Mesenchymal stem cell (in vitro differentiated cells and primary cell): ENCODE data around the gene NFATC2.

Experiments
- DNase-seq: peaks from one replicate; pipeline ENCODE4 v3.0.0-alpha.2; 2013
- H2AFZ ChIP-seq: one replicate; pipeline ENCODE4 v1.6.1; 2013; ENCODE audit warnings: low read depth, mild to moderate bottlenecking, control low read depth, inconsistent platforms, low read length, moderate library complexity
- H2AK5ac ChIP-seq: 2 replicates; pipeline ENCODE4 v1.6.1; 2013; ENCODE audit warnings: low read length, moderate library complexity, mild to moderate bottlenecking, inconsistent platforms; ENCODE audit not compliant: severe bottlenecking
- H2BK120ac ChIP-seq: one replicate; pipeline ENCODE4 v1.6.1; 2013; ENCODE audit warnings: low read depth, mild to moderate bottlenecking, inconsistent platforms, low read length, moderate library complexity
- H2BK12ac ChIP-seq, 2 experiments: one replicate each; pipeline ENCODE4 v1.6.1; 2013; ENCODE audit warnings: inconsistent platforms in 2 of 2, low read length in 2 of 2, mild to moderate bottlenecking in 2 of 2, moderate library complexity in 2 of 2, control low read depth in 1 of 2
- H2BK15ac ChIP-seq: one replicate; pipeline ENCODE4 v1.6.1; 2013; ENCODE audit warnings: mild to moderate bottlenecking, low read depth, inconsistent platforms; ENCODE audit not compliant: poor library complexity, severe bottlenecking
- H2BK5ac ChIP-seq: 2 replicates; pipeline ENCODE4 v1.6.1; 2013; ENCODE audit warnings: low read depth, mild to moderate bottlenecking, low read length, control low read depth, inconsistent platforms; ENCODE audit not compliant: poor library complexity, severe bottlenecking
- H3K14ac ChIP-seq, 2 experiments: one replicate each; pipeline ENCODE4 v1.6.1; 2013; ENCODE audit warnings: inconsistent platforms in 2 of 2, low read length in 2 of 2, control low read depth in 1 of 2, mild to moderate bottlenecking in 1 of 2, moderate library complexity in 1 of 2
- H3K18ac ChIP-seq, 2 experiments: one replicate each; pipeline ENCODE4 v1.6.1; 2013; ENCODE audit warnings: inconsistent platforms in 2 of 2, low read length in 2 of 2, control low read depth in 1 of 2, low read depth in 1 of 2, mild to moderate bottlenecking in 1 of 2
- H3K23ac ChIP-seq, 2 experiments: one replicate each; pipeline ENCODE4 v1.6.1; 2013; ENCODE audit warnings: inconsistent platforms in 2 of 2, low read length in 2 of 2, mild to moderate bottlenecking in 2 of 2, moderate library complexity in 2 of 2, control low read depth in 1 of 2
- H3K27ac ChIP-seq: 2 replicates; pipeline ENCODE4 v1.5.1; 2013; ENCODE audit warnings: mild to moderate bottlenecking, moderate library complexity, low read length, control low read depth, inconsistent platforms; ENCODE audit not compliant: poor library complexity, severe bottlenecking
- H3K27me3 ChIP-seq, 2 experiments: 2 replicates each; pipeline versions ENCODE4 v1.6.1 to v1.7.0; 2013; ENCODE audit warnings: low read length in 2 of 2, mild to moderate bottlenecking in 2 of 2, moderate library complexity in 2 of 2, control low read depth in 1 of 2, inconsistent platforms in 1 of 2; ENCODE audit not compliant: control insufficient read depth in 1 of 2, insufficient read depth in 1 of 2
- H3K36me3 ChIP-seq, 2 experiments: 2 replicates each; pipeline versions ENCODE4 v1.6.1 to v1.7.0; 2013; ENCODE audit warnings: low read length in 2 of 2, control low read depth in 1 of 2, inconsistent platforms in 1 of 2, low read depth in 1 of 2, mild to moderate bottlenecking in 1 of 2; ENCODE audit not compliant: insufficient read depth in 2 of 2, control insufficient read depth in 1 of 2
- H3K4ac ChIP-seq, 2 experiments: one replicate each; pipeline ENCODE4 v1.6.1; 2013; ENCODE audit warnings: inconsistent platforms in 2 of 2, low read length in 2 of 2, mild to moderate bottlenecking in 2 of 2, moderate library complexity in 2 of 2, control low read depth in 1 of 2, low read depth in 1 of 2
- H3K4me1 ChIP-seq: 2 replicates; pipeline ENCODE4 v1.6.1; 2013; ENCODE audit warnings: low read depth, low read length, control low read depth; ENCODE audit not compliant: control insufficient read depth, insufficient read depth
- H3K4me2 ChIP-seq: 2 replicates; pipeline ENCODE4 v1.6.1; 2013; ENCODE audit warnings: low read length, mild to moderate bottlenecking, inconsistent platforms; ENCODE audit not compliant: poor library complexity, severe bottlenecking
- H3K4me3 ChIP-seq, 2 experiments: 2 replicates each; pipeline versions ENCODE4 v1.5.1 to v1.7.0; 2013; ENCODE audit warnings: low read length in 2 of 2, mild to moderate bottlenecking in 2 of 2, control low read depth in 1 of 2, low read depth in 1 of 2; ENCODE audit not compliant: insufficient read depth in 1 of 2
- H3K79me1 ChIP-seq: replicated peaks from 2 replicates; pipeline ENCODE4 v1.6.1; 2013; ENCODE audit warnings: mild to moderate bottlenecking, control low read depth, low read length, inconsistent platforms; ENCODE audit not compliant: poor library complexity, severe bottlenecking
- H3K9ac ChIP-seq: 2 replicates; pipeline ENCODE4 v1.7.0; 2013; ENCODE audit warnings: mild to moderate bottlenecking, low read length, moderate library complexity
- H3K9me3 ChIP-seq: 2 replicates; pipeline ENCODE4 v1.7.0; 2013; ENCODE audit warnings: mild to moderate bottlenecking, low read length; ENCODE audit not compliant: control insufficient read depth
- H4K8ac ChIP-seq: one replicate; pipeline ENCODE4 v1.6.1; 2013; ENCODE audit warnings: inconsistent platforms, mild to moderate bottlenecking, low read length, moderate library complexity
- H4K91ac ChIP-seq: one replicate; pipeline ENCODE4 v1.6.1; 2013; ENCODE audit warnings: mild to moderate bottlenecking, low read length, inconsistent platforms
- WGBS: methylation state at CpG from one replicate; pipeline ENCODE4 v1.1.7; 2013; ENCODE audit warnings: mixed read lengths; 5-methylcytosine and 5-hydroxymethylcytosine counted together

Gene NFATC2

GRCh38 chr20:51578145-51578459 is 35.6 kb upstream of the NFATC2 start:
- H3K4ac ChIP-seq: no peak overlapping the region
- H3K36me3 ChIP-seq: no peaks in the 10 kb centered on the region
- H3K9me3 ChIP-seq: peaks cover 20% of the 10 kb centered on the region
- H3K18ac ChIP-seq: no peak overlapping the region
- no peak overlapping the region for H2BK5ac ChIP-seq
- H2BK15ac ChIP-seq: no peak overlapping the region
- no peak overlapping the region for H2BK12ac ChIP-seq
- DNase-seq: no peak
- 97% methylated on average over 2 of the region's 2 CpGs for WGBS
- peaks cover 10% of the 10 kb centered on the region for H3K4me1 ChIP-seq
- H3K27me3 ChIP-seq: no peaks in the 10 kb centered on the region
- H3K14ac ChIP-seq: no peak overlapping the region
- no peak overlapping the region for H3K23ac ChIP-seq
- no peak overlapping the region for H2AK5ac ChIP-seq
- H3K79me1 ChIP-seq: no peaks in the 10 kb centered on the region
- H3K4me3 ChIP-seq: no peak overlapping the region
- H2BK120ac ChIP-seq: no peak overlapping the region
- H3K4me2 ChIP-seq: no peak overlapping the region
- no peak overlapping the region for H4K91ac ChIP-seq
- no peak overlapping the region for H3K9ac ChIP-seq
- H3K27ac ChIP-seq: no peak overlapping the region
- H4K8ac ChIP-seq: no peak overlapping the region
- H2AFZ ChIP-seq: no peak overlapping the region

GRCh38 chr20:51577432-51578144 is 35.1 kb upstream of the NFATC2 start:
- H3K14ac ChIP-seq: peak overlapping the region in 1 of 2 experiments; percentile 22
- H3K79me1 ChIP-seq: no peaks in the 10 kb centered on the region
- no peak overlapping the region for H2BK120ac ChIP-seq
- H4K8ac ChIP-seq: no peak overlapping the region
- H3K9ac ChIP-seq: no peak overlapping the region
- H3K18ac ChIP-seq: no peak overlapping the region
- no peak overlapping the region for H2AFZ ChIP-seq
- no peak for DNase-seq
- no peak overlapping the region for H2AK5ac ChIP-seq
- no peak overlapping the region for H2BK15ac ChIP-seq
- no peaks in the 10 kb centered on the region for H3K27me3 ChIP-seq
- peaks cover 10% of the 10 kb centered on the region for H3K4me1 ChIP-seq
- peaks cover 20% of the 10 kb centered on the region for H3K9me3 ChIP-seq
- WGBS: 93% methylated on average over 11 of the region's 11 CpGs
- H2BK12ac ChIP-seq: peak overlapping the region in 1 of 2 experiments; percentile 56
- no peak overlapping the region for H3K4ac ChIP-seq
- no peak overlapping the region for H3K4me2 ChIP-seq
- H3K23ac ChIP-seq: no peak overlapping the region
- no peak overlapping the region for H4K91ac ChIP-seq
- H3K4me3 ChIP-seq: no peak overlapping the region
- no peak overlapping the region for H3K27ac ChIP-seq
- H2BK5ac ChIP-seq: no peak overlapping the region
- H3K36me3 ChIP-seq: no peaks in the 10 kb centered on the region

GRCh38 chr20:51575486-51575885 is 33.0 kb upstream of the NFATC2 start:
- Histone ChIP-seq H2BK15ac (no peak overlapping the region), H3K36me3 (no peaks in the 10 kb centered on the region), H4K91ac (no peak overlapping the region), H3K14ac (no peak overlapping the region), H4K8ac (no peak overlapping the region), H3K4me1 (peaks cover 10% of the 10 kb centered on the region), H3K4me2 (no peak overlapping the region), H2BK12ac (no peak overlapping the region), H3K4me3 (no peak overlapping the region), H3K4ac (no peak overlapping the region), H3K9me3 (peaks cover 20% of the 10 kb centered on the region), H3K79me1 (no peaks in the 10 kb centered on the region), H2BK120ac (no peak overlapping the region), H3K23ac (no peak overlapping the region), H3K27ac (no peak overlapping the region), H3K27me3 (peaks cover 0 to 6% of the 10 kb centered on the region in 2 experiments), H3K18ac (no peak overlapping the region), H2AK5ac (no peak overlapping the region), H2AFZ (no peak overlapping the region), H2BK5ac (no peak overlapping the region), H3K9ac (no peak overlapping the region)
- no peak for DNase-seq
- 96% methylated on average over 2 of the region's 3 CpGs for WGBS

- H3K18ac ChIP-seq: no peak overlapping the region
- H2AK5ac ChIP-seq: no peak overlapping the region
- WGBS: 96% methylated on average over 6 of the region's 6 CpGs
- no peak overlapping the region for H2BK12ac ChIP-seq
- H3K9ac ChIP-seq: no peak overlapping the region
- H2BK5ac ChIP-seq: no peak overlapping the region
- peaks cover 6% of the 10 kb centered on the region for H3K4me1 ChIP-seq
- H3K4ac ChIP-seq: no peak overlapping the region
- no peaks in the 10 kb centered on the region for H3K36me3 ChIP-seq
- H3K9me3 ChIP-seq: peaks cover 20% of the 10 kb centered on the region
- no peak overlapping the region for H4K91ac ChIP-seq
- no peaks in the 10 kb centered on the region for H3K79me1 ChIP-seq
- no peak overlapping the region for H3K4me3 ChIP-seq
- H3K4me2 ChIP-seq: no peak overlapping the region
- no peak overlapping the region for H4K8ac ChIP-seq
- no peak overlapping the region for H2BK15ac ChIP-seq
- H3K27me3 ChIP-seq: peaks cover 9 to 15% of the 10 kb centered on the region in 2 experiments
- no peak overlapping the region for H3K14ac ChIP-seq
- no peak overlapping the region for H2AFZ ChIP-seq
- DNase-seq: no peak
- H2BK120ac ChIP-seq: no peak overlapping the region
- H3K23ac ChIP-seq: no peak overlapping the region
- no peak overlapping the region for H3K27ac ChIP-seq
Measured at GRCh38 chr20:51574248-51575033, 31.9 kb upstream of the NFATC2 start.
